SK-N-SH treated with all-trans-retinoic acid at 6 μM for 48 hours (cell line): ENCODE data around the gene PTRHD1.

Experiments
- ARNTL ChIP-seq: fragments of 450-650 bp; formaldehyde crosslinking; IDR thresholded peaks from 2 replicates; pipeline ENCODE4 v1.5.0; 2020; ENCODE audit warnings: low read depth, mild to moderate bottlenecking, moderate library complexity, borderline replicate concordance
- BACH2 ChIP-seq: fragments of 250-450 bp; sonication (Bioruptor Pico); IDR thresholded peaks from 2 replicates; pipeline ENCODE4 v1.9.0; 2021; ENCODE audit warnings: mild to moderate bottlenecking, borderline replicate concordance
- CREB5 ChIP-seq: fragments of 250-450 bp; sonication (Bioruptor Pico); IDR thresholded peaks from 2 replicates; pipeline ENCODE4 v1.5.1; 2020; ENCODE audit warnings: low read depth, mild to moderate bottlenecking, moderate library complexity
- GLIS3 ChIP-seq: fragments of 250-450 bp; sonication (Bioruptor Pico); IDR thresholded peaks from 2 replicates; pipeline ENCODE4 v1.5.0; 2020; ENCODE audit warnings: mild to moderate bottlenecking, moderate library complexity
- ISL1 ChIP-seq: fragments of 250-450 bp; sonication (Bioruptor Pico); IDR thresholded peaks from 2 replicates; pipeline ENCODE4 v2.1.2; 2022; ENCODE audit warnings: mild to moderate bottlenecking, moderate library complexity
- RARB ChIP-seq: fragments of 250-450 bp; sonication (Bioruptor Pico); IDR thresholded peaks from 2 replicates; pipeline ENCODE4 v1.8.0; 2021; ENCODE audit warnings: mild to moderate bottlenecking, moderate library complexity
- TCF4 ChIP-seq: fragments of 250-450 bp; sonication (Bioruptor Pico); IDR thresholded peaks from 2 replicates; pipeline ENCODE4 v1.8.0; 2021; ENCODE audit warnings: mild to moderate bottlenecking, moderate library complexity, borderline replicate concordance
- TOX ChIP-seq: fragments of 250-450 bp; sonication (Bioruptor Pico); IDR thresholded peaks from 2 replicates; pipeline ENCODE4 v1.8.0; 2021; ENCODE audit warnings: mild to moderate bottlenecking, moderate library complexity, borderline replicate concordance
- ZC3H10 ChIP-seq: fragments of 250-450 bp; sonication (Bioruptor Pico); IDR thresholded peaks from 2 replicates; pipeline ENCODE4 v1.5.1; 2021; ENCODE audit warnings: mild to moderate bottlenecking, moderate library complexity
- ZFP3 ChIP-seq: fragments of 250-450 bp; sonication (Bioruptor Pico); IDR thresholded peaks from 2 replicates; pipeline ENCODE4 v1.5.0; 2020; ENCODE audit warnings: mild to moderate bottlenecking, moderate library complexity
- ZFP30 ChIP-seq: fragments of 450-650 bp; formaldehyde crosslinking; IDR thresholded peaks from 2 replicates; pipeline ENCODE4 v1.5.0; 2022; ENCODE audit warnings: mild to moderate bottlenecking, moderate library complexity
- ZNF70 ChIP-seq: fragments of 450-650 bp; formaldehyde crosslinking; IDR thresholded peaks from 2 replicates; pipeline ENCODE4 v1.5.0; 2020; ENCODE audit warnings: mild to moderate bottlenecking, moderate library complexity
- TF ChIP-seq, protein P1 (sequence below): fragments of 250-450 bp; sonication (Bioruptor Pico); IDR thresholded peaks from 2 replicates; pipeline ENCODE4 v1.8.0; 2020; ENCODE audit warnings: mild to moderate bottlenecking, moderate library complexity, borderline replicate concordance

DNA sequence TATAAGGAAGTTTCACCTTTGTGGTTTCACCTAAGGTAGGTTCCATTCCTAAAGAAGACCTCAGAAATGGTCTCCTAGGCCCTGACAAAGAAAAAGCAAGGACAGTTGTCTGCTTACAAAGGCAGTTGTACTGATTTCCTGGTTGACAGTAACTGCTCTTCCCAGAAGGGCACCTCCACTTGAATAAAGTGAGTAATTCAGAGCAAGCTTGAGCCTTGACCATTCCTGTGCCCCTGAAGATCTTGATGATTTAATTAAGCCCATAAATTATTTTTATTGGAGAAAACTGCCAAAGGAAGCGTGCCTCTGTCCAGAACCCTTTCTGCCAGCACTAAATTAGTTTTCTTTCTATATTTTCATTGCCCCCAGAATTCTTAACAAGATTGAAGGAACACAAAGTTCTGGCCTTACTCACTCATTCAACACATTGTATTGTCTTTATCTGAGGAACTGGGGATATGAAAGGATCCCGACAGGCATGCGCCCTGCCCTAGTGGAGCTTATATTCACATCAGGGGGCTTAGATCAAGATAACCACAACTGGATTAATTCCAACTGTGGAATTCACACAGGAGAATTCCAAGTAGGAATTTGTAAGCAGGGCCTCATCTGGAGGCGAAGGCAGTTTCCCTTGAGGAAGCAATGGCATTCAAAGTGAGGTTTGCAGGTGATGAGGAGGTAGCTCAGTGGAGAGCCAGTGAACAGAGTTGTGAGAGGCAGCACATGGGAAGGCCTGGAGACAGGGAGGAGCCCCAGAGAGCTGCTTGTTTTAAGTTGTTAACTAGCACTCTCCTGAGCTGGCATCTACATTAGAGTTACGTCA is 21.2 kb downstream of the PTRHD1 start:
- TF ChIP-seq ZNF70 (CRISPR knock-in tag) (no peak), GLIS3 (CRISPR knock-in tag) (no peak), ARNTL (no peak), TCF4 (CRISPR knock-in tag) (no peak), ZFP30 (CRISPR knock-in tag) (no peak), TOX (CRISPR knock-in tag) (no peak), RARB (no peak), ISL1 (CRISPR knock-in tag) (peak; percentile 61), ZC3H10 (CRISPR knock-in tag) (no peak), CREB5 (CRISPR knock-in tag) (no peak), ZFP3 (no peak), BACH2 (no peak)
- TF ChIP-seq, protein P1, sequence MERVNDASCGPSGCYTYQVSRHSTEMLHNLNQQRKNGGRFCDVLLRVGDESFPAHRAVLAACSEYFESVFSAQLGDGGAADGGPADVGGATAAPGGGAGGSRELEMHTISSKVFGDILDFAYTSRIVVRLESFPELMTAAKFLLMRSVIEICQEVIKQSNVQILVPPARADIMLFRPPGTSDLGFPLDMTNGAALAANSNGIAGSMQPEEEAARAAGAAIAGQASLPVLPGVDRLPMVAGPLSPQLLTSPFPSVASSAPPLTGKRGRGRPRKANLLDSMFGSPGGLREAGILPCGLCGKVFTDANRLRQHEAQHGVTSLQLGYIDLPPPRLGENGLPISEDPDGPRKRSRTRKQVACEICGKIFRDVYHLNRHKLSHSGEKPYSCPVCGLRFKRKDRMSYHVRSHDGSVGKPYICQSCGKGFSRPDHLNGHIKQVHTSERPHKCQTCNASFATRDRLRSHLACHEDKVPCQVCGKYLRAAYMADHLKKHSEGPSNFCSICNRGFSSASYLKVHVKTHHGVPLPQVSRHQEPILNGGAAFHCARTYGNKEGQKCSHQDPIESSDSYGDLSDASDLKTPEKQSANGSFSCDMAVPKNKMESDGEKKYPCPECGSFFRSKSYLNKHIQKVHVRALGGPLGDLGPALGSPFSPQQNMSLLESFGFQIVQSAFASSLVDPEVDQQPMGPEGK (CRISPR knock-in tag), result no peak
